GM10248 (cell line): ENCODE results near the gene NSFL1C.

ENCODE experiments used
- CTCF ChIA-PET: fragments of 300-600 bp; sonication (Branson Sonifier 250); formaldehyde crosslinking; extraction: SDS; loops from one replicate; lab custom pipeline; 2021; ENCODE audit warnings: antibody characterized with exemption; lab: Yijun Ruan, JAX
- POLR2A ChIA-PET: fragments of 350-650 bp; sonication (Branson Sonifier 250); formaldehyde crosslinking; extraction: SDS; loops from one replicate; lab custom pipeline; 2020; ENCODE audit warnings: antibody characterized with exemption; lab: Yijun Ruan, JAX
- DNase-seq: peaks from one replicate; pipeline ENCODE4 v3.0.0; 2012; ENCODE audit errors: extremely low spot score
- TF ChIP-seq, protein P1 (sequence below): IDR thresholded peaks from 2 replicates; pipeline ENCODE4 v1.5.1; 2012; ENCODE audit warnings: mild to moderate bottlenecking, low read depth; ENCODE audit errors: extremely low read depth, missing control alignments, control extremely low read depth

Gene NSFL1C

GRCh38 chr20:1394686-1395085 lies 72.0 kb downstream of the NSFL1C start:
- no peak for DNase-seq
- POLR2A ChIA-PET, result no interaction called here
- CTCF ChIA-PET, result no interaction called here
- TF ChIP-seq, protein P1, sequence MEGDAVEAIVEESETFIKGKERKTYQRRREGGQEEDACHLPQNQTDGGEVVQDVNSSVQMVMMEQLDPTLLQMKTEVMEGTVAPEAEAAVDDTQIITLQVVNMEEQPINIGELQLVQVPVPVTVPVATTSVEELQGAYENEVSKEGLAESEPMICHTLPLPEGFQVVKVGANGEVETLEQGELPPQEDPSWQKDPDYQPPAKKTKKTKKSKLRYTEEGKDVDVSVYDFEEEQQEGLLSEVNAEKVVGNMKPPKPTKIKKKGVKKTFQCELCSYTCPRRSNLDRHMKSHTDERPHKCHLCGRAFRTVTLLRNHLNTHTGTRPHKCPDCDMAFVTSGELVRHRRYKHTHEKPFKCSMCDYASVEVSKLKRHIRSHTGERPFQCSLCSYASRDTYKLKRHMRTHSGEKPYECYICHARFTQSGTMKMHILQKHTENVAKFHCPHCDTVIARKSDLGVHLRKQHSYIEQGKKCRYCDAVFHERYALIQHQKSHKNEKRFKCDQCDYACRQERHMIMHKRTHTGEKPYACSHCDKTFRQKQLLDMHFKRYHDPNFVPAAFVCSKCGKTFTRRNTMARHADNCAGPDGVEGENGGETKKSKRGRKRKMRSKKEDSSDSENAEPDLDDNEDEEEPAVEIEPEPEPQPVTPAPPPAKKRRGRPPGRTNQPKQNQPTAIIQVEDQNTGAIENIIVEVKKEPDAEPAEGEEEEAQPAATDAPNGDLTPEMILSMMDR, result no peak

DNA sequence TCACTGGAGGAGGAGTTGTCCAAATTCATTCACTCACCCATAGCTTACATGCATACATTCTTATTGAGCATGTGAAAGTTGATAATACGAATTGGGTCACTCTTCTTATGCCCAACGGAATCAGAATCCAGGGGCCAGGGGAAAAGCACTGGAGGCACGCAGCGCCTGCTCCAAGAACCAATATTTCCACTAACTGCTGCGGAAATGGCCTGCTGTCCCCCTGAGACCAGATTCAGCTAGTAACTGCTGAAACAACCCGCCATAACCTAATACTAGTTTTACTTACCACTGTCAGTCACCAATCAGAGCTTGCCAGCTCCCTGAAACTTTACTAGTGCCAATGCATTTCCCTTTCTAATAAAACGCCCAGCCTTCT lies 73.2 kb downstream of the NSFL1C start:
- DNase-seq, result no peak
- POLR2A ChIA-PET, result no interaction called here
- CTCF ChIA-PET, result interaction anchor here (0.8 to 1.7 kb wide), 4 partner anchors 20 to 110 kb away, joined by 3 to 5 read pairs (median 4); no protein-coding TSS in a partner anchor
- TF ChIP-seq, protein P1, result no peak

DNA sequence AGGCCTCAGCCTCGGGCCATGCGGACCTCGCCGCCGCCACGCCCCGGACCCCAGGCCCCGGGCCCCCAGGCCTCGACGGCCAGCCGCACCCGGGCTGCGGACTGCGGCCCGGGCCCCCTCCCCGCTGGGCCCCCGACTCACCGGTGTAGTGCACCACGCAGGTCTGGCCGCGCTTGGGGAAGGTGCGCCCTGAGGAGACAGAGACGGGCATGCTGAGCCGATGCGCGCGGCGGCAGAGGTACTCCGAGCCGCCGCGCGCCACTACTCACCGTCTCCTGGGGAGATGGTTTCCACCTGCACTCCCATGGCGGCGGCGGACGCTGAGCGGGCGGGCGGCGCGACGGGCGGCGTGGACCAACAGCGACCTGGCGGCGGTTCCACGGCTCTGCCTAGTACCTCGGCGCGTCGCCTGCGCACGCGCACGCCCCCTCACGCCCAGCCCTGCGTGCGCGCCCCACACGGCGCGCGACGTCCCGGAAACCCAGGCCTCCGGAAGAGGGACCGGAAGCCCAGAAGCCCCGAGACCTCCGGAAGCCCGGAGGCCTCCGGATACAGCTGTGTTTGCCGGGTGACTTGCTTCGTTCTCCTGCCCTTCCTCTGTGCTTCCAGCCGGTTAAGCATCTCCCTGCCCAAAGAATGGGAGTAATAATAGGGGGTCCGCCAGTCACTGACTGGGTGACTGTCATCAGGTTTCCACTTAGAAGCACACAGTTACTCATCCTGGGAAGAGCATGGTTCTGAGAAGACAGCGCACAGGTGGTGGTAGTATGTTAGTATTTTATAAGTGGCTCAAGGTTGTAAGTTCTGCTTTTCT lies 73.7 kb downstream of the NSFL1C start, which contains the start of gene FKBP1A:
Gene FKBP1A (minus strand): TSS at position 362 of the 814 bp plus-strand sequence. CDS start 56 bp downstream, at position 306.
- ChIA-PET CTCF (interaction anchor here (0.8 to 1.7 kb wide), 5 partner anchors 19 to 122 kb away, joined by 3 to 5 read pairs (median 3); no protein-coding TSS in a partner anchor), POLR2A (interaction anchor here (3.0 kb wide), 1 partner anchor 16 kb away, joined by 15 read pairs; no protein-coding TSS in a partner anchor)
- TF ChIP-seq, protein P1, result no peak

GRCh38 chr20:1392443-1392692 lies 74.3 kb downstream of the NSFL1C start:
- POLR2A ChIA-PET, result interaction anchor here (0.8 to 3.0 kb wide), 2 partner anchors 10 to 15 kb away, joined by 3 to 15 read pairs; no protein-coding TSS in a partner anchor
- DNase-seq, result no peak
- CTCF ChIA-PET, result interaction anchor here (1.0 to 2.7 kb wide), 5 partner anchors 12 to 121 kb away, joined by 3 to 25 read pairs (median 4); no protein-coding TSS in a partner anchor
- TF ChIP-seq, protein P1, result no peak

More for the DNA sequence above, 73.7 kb downstream of the NSFL1C start, which contains the start of gene FKBP1A:
- DNase-seq, result peak; percentile 93
